ENCODE results near the gene ZDHHC14.

Gene ZDHHC14

GRCh38 chr6:157478926-157479325 is 97.9 kb downstream of the ZDHHC14 start:
- Histone ChIP-seq H2AFZ (ENCODE audit: low read depth) (no peak overlapping the region), H3K79me2 (ENCODE audit: insufficient read depth, low read depth) (no peaks in the 10 kb centered on the region), H3K9ac (no peak overlapping the region), H3K4me2 (no peak overlapping the region), H3K27ac (no peak overlapping the region), H3K36me3 (ENCODE audit: insufficient read depth) (no peaks in the 10 kb centered on the region), H3K27me3 (ENCODE audit: insufficient read depth, low read depth) (no peaks in the 10 kb centered on the region), H3K4me1 (ENCODE audit: low read depth, poor library complexity, severe bottlenecking) (no peaks in the 10 kb centered on the region), H4K20me1 (ENCODE audit: insufficient read depth) (no peaks in the 10 kb centered on the region), H3K4me3 (IDR thresholded peaks at IDR 0.05; ENCODE audit: insufficient read depth, low read depth, low read length) (no peak overlapping the region)
- TF ChIP-seq CTCF (conservative IDR thresholded peaks at IDR 0.05; ENCODE audit: low read depth, low read length), result no peak

- Histone ChIP-seq H3K27ac (no peak overlapping the region), H3K79me2 (ENCODE audit: insufficient read depth, low read depth) (no peaks in the 10 kb centered on the region), H3K9ac (no peak overlapping the region), H3K36me3 (ENCODE audit: insufficient read depth) (no peaks in the 10 kb centered on the region), H3K4me1 (ENCODE audit: low read depth, poor library complexity, severe bottlenecking) (no peaks in the 10 kb centered on the region), H3K4me3 (IDR thresholded peaks at IDR 0.05; ENCODE audit: insufficient read depth, low read depth, low read length) (no peak overlapping the region), H2AFZ (ENCODE audit: low read depth) (no peak overlapping the region), H4K20me1 (ENCODE audit: insufficient read depth) (no peaks in the 10 kb centered on the region), H3K27me3 (ENCODE audit: insufficient read depth, low read depth) (no peaks in the 10 kb centered on the region), H3K4me2 (no peak overlapping the region)
- no peak for TF ChIP-seq CTCF (conservative IDR thresholded peaks at IDR 0.05; ENCODE audit: low read depth, low read length)
These were observed 98.7 kb downstream of the ZDHHC14 start for GRCh38 chr6:157479464-157480303.

- no peaks in the 10 kb centered on the region for H3K4me1 ChIP-seq (ENCODE audit: low read depth, poor library complexity, severe bottlenecking)
- TF ChIP-seq CTCF (conservative IDR thresholded peaks at IDR 0.05; ENCODE audit: low read depth, low read length), result no peak
These were observed 100.3 kb downstream of the ZDHHC14 start for GRCh38 chr6:157481189-157481864.

DNA sequence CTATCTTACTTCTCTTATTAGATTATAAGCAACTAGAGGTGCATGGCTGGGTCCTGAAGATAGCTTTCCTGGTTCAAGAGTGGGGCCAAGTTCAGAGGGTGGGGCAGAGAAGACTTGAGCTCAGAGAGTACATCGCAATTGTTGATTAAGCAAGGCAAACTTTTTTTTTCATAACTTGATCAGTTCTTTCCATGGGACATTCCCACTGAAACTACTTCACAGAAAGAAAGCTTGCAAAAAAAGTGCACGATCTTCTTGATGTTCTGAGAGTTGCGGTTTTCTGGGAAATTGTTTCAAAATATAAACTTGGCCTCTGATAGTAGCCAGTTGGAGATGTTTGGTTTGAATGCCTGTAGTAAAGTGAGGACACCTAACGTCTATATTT is 100.9 kb downstream of the ZDHHC14 start:
- Histone ChIP-seq H3K4me3 (IDR thresholded peaks at IDR 0.05; ENCODE audit: insufficient read depth, low read depth, low read length) (no peak overlapping the region), H2AFZ (ENCODE audit: low read depth) (no peak overlapping the region), H3K4me2 (no peak overlapping the region), H3K27me3 (ENCODE audit: insufficient read depth, low read depth) (no peaks in the 10 kb centered on the region), H3K79me2 (ENCODE audit: insufficient read depth, low read depth) (no peaks in the 10 kb centered on the region), H3K36me3 (ENCODE audit: insufficient read depth) (no peaks in the 10 kb centered on the region), H3K9ac (no peak overlapping the region), H4K20me1 (ENCODE audit: insufficient read depth) (no peaks in the 10 kb centered on the region), H3K27ac (no peak overlapping the region), H3K4me1 (ENCODE audit: low read depth, poor library complexity, severe bottlenecking) (no peaks in the 10 kb centered on the region)
- no peak for TF ChIP-seq CTCF (conservative IDR thresholded peaks at IDR 0.05; ENCODE audit: low read depth, low read length)

More at GRCh38 chr6:157481189-157481864, 100.3 kb downstream of the ZDHHC14 start:
- no peaks in the 10 kb centered on the region for H4K20me1 ChIP-seq (ENCODE audit: insufficient read depth)
- no peaks in the 10 kb centered on the region for H3K27me3 ChIP-seq (ENCODE audit: insufficient read depth, low read depth)
- no peak overlapping the region for H3K9ac ChIP-seq
- no peak overlapping the region for H2AFZ ChIP-seq (ENCODE audit: low read depth)
- H3K4me2 ChIP-seq, result no peak overlapping the region
- no peaks in the 10 kb centered on the region for H3K79me2 ChIP-seq (ENCODE audit: insufficient read depth, low read depth)
- no peak overlapping the region for H3K27ac ChIP-seq
- H3K4me3 ChIP-seq (IDR thresholded peaks at IDR 0.05; ENCODE audit: insufficient read depth, low read depth, low read length), result no peak overlapping the region
- no peaks in the 10 kb centered on the region for H3K36me3 ChIP-seq (ENCODE audit: insufficient read depth)
